Measurements from ENCODE around the gene LEF1.

DNA sequence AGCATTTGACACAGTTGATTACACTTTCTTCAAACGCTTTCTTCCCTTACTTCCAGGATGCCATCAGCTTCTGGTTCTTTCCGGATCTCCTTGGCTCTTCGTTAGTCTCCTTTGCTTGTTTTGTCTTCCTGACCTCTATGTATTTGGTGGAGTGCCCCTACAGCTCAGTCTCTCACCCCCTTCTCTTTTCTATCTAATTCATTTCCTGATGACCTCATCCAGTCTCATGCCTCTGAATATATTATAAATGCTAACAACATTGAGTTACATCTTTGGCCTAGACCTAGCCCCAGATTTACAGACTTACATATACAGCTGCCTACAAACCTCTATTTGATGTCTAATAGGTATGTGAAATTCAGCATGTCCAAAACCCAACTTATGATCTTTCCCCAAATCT lies 16.5 kb upstream of the LEF1 start:
- TF ChIP-seq GATA3 (IDR thresholded peaks at IDR 0.05; ENCODE audit: low read depth, low read length) (no peak), GATA2 (IDR thresholded peaks at IDR 0.05; ENCODE audit: low read depth, low read length) (no peak)
